ENCODE results near the gene ARHGAP5.

The ARHGAP5 gene

DNA sequence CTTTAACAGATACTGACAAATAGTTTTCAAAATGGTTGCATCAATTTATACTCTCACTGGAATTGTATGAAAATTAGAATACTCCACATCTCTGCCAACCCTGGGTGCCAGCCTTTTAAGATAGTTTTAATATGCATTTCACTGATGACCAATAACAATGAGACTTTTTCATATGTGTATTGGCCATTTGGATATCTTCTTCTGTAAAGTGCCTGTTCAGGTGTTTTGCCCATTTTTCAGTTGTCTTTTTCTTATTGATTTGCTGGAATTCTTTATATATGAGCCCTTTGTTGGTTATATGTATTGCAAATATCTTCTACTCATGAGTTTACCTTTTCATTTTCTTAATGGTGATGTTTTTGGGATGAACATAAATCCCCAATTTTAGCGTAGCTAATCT lies 108.0 kb downstream of the ARHGAP5 start:
- DNase-seq (ENCODE audit: low read depth), result no peak

- DNase-seq (ENCODE audit: low read depth), result no peak
Observed at GRCh38 chr14:32186248-32186647, 109.1 kb downstream of the ARHGAP5 start.

DNA sequence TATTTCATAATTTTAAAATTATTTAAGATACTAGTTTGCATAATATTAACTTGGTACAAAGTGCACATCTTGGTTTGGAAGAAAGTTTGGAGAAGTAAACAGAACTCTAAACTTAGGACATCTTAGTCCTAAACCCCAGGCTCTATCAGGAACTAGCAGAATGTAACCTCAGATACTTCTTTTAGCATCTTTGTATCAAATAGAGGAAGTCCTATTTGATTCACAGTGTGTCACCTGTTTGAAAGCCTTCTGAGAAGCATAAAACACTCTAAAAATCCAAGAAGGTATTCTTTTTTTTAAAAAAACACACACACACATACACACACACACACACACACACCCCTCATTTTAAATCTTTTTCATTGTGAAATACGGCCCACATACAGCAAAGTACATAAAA lies 112.7 kb downstream of the ARHGAP5 start:
- DNase-seq (ENCODE audit: low read depth), result no peak

- peak; percentile 56 for DNase-seq (ENCODE audit: low read depth)
Observed at GRCh38 chr14:32190673-32191072, 113.6 kb downstream of the ARHGAP5 start.

- DNase-seq (ENCODE audit: low read depth), result no peak
Observed at GRCh38 chr14:32192712-32193373, 115.7 kb downstream of the ARHGAP5 start.

GRCh38 chr14:32193532-32193931 lies 116.4 kb downstream of the ARHGAP5 start:
- no peak for DNase-seq (ENCODE audit: low read depth)

DNA sequence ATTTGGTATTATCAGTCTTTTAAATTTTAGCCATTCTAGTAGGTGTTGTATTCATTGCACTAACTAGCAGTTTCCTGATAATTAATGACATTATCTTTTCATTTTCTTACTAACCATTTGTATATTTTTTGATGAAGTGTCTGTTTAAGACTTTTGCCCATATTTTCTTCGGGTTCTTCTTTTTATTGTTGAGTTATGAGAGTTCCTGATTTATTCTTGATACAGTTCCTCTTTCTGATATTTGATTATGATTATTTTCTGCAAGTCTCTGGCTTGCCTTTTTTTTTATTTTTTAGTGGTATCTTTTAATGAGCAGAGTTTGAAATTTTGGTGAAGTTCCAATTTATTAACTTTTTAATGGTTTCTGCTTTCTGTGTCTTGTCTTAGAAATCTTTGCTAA lies 118.5 kb downstream of the ARHGAP5 start:
- DNase-seq (ENCODE audit: low read depth), result no peak

DNA sequence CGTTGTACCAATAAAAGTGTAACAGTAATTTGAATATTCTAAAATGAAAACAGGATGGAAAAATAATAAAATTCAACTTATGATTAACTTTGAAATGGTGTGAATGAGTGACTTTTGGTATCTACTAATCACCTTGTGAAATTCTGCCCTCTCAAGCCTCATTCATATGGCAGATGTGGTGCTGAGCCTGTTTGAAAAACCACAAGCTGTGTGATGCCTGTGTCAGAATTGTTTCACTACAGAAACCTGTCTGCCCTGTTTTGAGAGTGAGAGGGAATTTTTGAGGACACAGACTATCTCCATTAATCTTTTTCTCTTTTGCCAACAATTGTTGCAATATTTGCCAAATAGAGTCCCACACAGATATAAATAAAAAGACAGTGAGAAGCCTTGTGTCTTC lies 120.8 kb downstream of the ARHGAP5 start:
- DNase-seq (ENCODE audit: low read depth), result no peak

DNA sequence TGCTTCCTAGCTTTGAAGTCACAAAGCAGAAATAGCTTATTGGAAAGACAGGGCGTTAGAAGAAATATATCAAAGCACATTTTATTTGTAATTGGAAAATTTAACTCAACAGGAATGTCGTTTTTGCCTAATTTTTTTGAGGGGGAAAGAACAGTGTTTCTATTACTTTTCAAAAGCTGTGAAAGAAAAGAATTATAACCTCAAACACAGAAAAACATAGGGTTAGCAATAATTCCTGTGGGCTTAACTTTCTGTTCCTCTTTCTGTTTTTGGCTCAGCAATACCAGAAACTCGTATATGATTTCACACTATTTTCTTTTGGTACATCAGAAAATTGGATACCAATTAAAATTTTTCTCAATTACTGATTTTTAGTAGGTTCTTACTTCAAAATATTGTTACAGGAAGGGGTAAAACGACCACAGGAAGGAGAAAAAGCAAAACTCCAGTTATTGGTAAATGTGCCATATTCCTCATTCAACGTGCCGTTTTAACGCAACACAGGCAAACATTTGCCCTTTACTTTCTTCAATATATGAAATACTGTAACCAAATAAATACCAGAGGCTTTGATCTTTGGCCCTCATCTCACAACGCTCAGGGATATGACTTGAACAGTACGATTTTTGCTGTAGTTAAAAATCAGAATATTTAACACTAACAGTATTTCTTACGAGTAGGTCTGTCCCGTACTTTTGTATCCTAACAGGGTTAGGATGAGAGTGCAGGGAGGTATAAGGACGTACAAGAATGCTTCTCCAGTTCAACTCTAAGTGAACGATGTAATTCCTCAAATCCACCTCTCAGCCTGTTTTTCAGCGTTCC lies 123.5 kb downstream of the ARHGAP5 start:
- DNase-seq (ENCODE audit: low read depth), result no peak

DNA sequence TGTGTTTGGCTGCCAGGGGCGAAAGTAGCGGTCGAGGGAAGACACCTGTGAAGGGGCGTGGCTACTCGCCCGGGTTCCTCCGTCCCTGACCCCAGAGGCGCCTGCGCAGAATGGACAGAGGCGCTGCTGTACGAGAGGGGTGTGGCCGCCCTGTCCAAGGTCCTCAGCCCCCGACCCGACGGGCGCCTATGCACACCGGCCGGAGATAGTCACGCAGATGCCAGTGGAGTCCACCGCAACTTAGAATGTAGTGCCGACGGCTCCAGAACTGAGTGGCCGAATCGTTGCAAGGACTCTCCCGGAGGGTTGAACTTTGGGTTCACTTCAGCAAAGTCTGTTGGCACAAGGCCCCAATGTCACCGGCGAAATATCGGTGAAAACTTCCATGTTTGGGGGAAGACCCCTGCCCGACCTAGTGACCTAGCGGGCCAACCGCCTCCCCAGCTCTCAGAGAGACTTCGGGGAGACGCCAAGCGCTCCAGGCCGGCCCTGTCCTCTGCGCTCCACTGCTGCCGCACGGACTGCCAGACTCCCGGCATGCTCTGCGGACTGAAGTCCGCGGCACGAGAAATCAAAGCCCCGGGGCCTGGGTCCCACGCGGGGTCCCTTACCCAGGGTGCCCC lies 124.2 kb downstream of the ARHGAP5 start:
- DNase-seq (ENCODE audit: low read depth), result peak; percentile 51

GRCh38 chr14:32201816-32202490 lies 124.8 kb downstream of the ARHGAP5 start, which contains the start of gene RNU6-7:
TSS of gene RNU6-7 (plus strand) at chr14:32202045.
- DNase-seq (ENCODE audit: low read depth), result no peak

DNA sequence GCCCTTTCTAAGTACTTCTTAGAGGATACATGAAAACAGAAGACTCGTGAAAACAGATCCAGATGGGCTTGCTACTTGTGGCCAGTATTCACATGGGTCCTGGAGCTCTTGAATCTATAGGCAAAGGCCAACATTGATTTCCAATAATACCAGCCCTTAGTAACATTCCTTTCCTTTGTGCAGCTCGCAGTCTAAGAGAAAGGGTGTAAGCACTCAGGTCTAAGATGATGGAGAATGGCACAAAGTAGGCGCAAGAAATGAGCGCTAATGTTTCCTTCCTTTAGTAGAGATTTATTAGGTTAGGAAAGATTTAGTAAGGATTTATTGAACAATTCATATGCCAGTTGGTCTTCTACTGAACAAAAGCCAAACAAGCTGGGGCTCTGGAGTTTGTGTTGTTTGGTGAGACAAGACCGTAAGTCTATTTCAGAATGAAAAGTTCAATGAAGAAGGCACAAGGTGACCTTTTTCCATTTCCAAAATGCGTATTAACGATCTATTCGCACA lies 125.4 kb downstream of the ARHGAP5 start:
- DNase-seq (ENCODE audit: low read depth), result no peak

- peak; percentile 83 for DNase-seq (ENCODE audit: low read depth)
Observed at GRCh38 chr14:32202998-32203882, 126.1 kb downstream of the ARHGAP5 start, which contains the start of gene RNU6-8. TSS of gene RNU6-8 (minus strand) at chr14:32203269.

DNA sequence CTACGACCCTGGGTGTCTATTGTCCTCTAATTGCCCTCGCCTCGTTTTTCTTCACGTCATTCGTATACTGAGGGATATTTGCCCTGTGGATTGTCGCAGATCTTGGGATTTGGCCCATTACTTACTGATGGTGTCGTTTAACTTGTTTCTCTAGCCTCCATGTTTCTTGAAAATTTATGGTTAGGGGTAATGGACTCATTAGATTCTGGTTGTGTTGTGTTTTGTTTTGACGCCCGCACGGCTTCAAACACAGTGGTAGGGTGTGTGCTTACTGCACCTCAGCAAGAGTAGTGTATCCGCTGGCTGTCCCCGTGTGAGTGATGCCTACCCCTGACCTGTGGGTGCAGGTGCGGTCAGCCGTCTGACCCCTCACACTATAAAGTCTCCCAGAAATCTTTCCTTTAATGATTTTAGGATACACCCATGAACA lies 126.8 kb downstream of the ARHGAP5 start:
- no peak for DNase-seq (ENCODE audit: low read depth)

DNA sequence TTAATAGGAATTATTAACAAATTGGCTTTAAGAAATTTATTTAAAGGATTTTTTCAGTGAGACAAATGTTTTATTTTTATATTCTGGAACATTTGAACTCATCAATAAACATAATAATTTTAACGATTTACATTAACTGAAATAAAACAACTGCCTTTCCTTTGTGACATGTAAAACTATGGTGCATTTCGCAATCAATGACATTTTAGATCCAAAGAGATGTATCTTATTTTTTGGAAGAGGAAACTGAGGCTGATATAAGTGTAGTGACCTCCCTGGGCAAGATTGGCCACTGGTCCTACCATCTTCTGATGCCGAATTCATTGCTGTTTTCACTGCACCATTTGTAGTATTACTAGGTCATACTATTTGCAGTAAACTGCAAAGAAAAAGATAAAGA lies 128.4 kb downstream of the ARHGAP5 start:
- DNase-seq (ENCODE audit: low read depth), result no peak

DNA sequence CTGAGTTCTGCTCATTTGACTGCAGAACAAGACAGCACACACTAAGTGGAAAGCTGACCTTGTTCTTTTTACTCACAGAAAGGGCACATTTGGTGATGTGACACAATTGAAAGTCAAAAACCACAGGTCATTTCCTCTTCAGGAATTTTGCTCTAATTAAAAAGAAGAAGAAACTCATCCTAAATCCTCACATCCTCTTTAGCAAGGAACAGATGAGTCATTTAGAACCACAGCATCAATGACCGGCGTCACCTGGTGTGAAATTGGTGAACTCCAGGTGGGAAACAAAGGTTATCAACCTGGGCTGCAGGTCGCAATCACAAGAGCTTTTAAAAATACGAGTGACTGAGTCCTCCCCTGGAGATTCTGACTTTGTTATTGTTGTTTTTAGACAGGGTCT lies 128.9 kb downstream of the ARHGAP5 start:
- no peak for DNase-seq (ENCODE audit: low read depth)

DNA sequence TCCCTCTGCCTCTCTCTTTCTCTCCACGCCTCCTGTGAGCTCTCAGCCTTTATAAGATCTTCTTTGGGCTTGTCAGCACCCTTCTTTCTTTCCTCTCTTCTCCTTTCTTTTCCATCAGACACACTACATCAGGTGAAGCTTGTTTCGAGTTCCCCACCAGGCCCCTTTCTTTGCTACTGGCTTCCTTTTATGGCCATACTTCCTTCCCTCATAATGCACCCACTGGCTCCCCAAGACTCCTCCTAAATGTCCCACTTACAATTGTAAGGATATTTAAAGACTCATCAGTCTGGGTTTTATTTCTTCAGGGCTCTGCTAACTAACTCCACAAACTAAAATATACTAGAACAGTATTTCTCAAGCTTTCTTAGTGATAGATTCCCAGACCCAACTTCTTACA lies 129.4 kb downstream of the ARHGAP5 start:
- DNase-seq (ENCODE audit: low read depth), result no peak

GRCh38 chr14:32208490-32208889 lies 131.4 kb downstream of the ARHGAP5 start:
- DNase-seq (ENCODE audit: low read depth), result no peak

Data from EH (cell line).